C4-2B (cell line): ENCODE measurements around the gene MAP6D1.

Experiments
- CTCF ChIP-seq: fragments of 450-650 bp; conservative IDR thresholded peaks from 2 replicates; pipeline ENCODE4 v1.5.1; 2017; ENCODE audit warnings: mild to moderate bottlenecking
- ZFX ChIP-seq: fragments of 450-650 bp; IDR thresholded peaks from 2 replicates; pipeline ENCODE4 v1.6.1; 2017

- TF ChIP-seq CTCF (no peak), ZFX (no peak)
Measured at GRCh38 chr3:183827809-183828537, 2.6 kb upstream of the MAP6D1 start.
